Epithelial cell of esophagus (primary cell): ENCODE data around the gene DMRTA1.
"Not testable (repeated sequence)": the region's sequence is repeated elsewhere in the genome, so short reads cannot be mapped to it uniquely, and the experiment has no call there.

Experiments used
- DNase-seq: peaks from one replicate; pipeline ENCODE4 v3.0.0; 2010; ENCODE audit warnings: low read depth
- H3K4me3 ChIP-seq: 2 replicates; pipeline ENCODE4 v1.5.1; 2011; ENCODE audit warnings: mild to moderate bottlenecking, low read length, control low read depth
- TF ChIP-seq, protein P1 (sequence below): IDR thresholded peaks from 2 replicates; pipeline ENCODE4 v1.5.1; 2011; ENCODE audit warnings: low read depth, mild to moderate bottlenecking, low read length, control low read depth, inconsistent platforms; ENCODE audit not compliant: insufficient read depth; ENCODE audit errors: missing control alignments

Gene DMRTA1

DNA sequence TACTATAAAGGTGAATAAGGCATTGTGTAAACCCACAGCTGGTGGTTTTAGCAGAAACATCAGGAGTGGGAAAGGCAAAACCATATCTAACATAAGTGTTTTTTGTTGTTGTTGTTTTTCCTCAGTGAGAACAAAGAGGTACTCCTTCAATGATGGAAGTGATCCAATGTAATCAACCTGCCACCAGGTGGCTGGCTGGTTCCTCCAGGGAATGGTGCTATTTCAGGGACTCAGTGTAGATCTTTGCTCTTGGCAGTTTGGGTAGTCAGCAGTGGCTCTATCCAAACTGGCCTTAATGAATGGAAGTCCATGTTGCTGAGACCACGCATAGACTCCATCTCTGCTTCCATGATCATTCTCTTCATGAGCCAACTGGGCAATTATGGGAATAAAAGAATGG is 10.8 kb downstream of the DMRTA1 start:
- TF ChIP-seq, protein P1, sequence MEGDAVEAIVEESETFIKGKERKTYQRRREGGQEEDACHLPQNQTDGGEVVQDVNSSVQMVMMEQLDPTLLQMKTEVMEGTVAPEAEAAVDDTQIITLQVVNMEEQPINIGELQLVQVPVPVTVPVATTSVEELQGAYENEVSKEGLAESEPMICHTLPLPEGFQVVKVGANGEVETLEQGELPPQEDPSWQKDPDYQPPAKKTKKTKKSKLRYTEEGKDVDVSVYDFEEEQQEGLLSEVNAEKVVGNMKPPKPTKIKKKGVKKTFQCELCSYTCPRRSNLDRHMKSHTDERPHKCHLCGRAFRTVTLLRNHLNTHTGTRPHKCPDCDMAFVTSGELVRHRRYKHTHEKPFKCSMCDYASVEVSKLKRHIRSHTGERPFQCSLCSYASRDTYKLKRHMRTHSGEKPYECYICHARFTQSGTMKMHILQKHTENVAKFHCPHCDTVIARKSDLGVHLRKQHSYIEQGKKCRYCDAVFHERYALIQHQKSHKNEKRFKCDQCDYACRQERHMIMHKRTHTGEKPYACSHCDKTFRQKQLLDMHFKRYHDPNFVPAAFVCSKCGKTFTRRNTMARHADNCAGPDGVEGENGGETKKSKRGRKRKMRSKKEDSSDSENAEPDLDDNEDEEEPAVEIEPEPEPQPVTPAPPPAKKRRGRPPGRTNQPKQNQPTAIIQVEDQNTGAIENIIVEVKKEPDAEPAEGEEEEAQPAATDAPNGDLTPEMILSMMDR, result peak; percentile 40

DNA sequence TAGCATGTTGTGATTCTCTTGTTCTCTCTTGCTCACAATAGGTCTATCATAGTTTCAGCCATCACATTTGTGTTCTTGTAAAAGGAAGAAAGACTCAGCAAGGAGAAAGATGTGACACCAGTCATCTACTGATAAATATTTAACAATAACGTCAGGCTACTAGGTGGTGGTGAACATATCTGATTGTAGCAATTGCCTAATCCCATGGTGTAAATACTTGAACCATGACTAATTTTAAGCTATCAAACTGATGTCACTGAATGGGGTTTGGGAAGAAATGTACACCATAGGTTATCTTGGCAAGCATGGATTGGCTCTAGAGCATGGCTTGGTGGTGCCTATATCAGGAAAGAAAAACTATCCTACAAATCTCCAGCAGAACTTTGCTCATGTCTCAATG is 16.6 kb downstream of the DMRTA1 start:
- peak; percentile 25 for DNase-seq
- TF ChIP-seq, protein P1, result no peak
- H3K4me3 ChIP-seq, result no peak overlapping the region

More for the DNA sequence above, 10.8 kb downstream of the DMRTA1 start:
- H3K4me3 ChIP-seq, result no peak overlapping the region
- peak; percentile 5 for DNase-seq

DNA sequence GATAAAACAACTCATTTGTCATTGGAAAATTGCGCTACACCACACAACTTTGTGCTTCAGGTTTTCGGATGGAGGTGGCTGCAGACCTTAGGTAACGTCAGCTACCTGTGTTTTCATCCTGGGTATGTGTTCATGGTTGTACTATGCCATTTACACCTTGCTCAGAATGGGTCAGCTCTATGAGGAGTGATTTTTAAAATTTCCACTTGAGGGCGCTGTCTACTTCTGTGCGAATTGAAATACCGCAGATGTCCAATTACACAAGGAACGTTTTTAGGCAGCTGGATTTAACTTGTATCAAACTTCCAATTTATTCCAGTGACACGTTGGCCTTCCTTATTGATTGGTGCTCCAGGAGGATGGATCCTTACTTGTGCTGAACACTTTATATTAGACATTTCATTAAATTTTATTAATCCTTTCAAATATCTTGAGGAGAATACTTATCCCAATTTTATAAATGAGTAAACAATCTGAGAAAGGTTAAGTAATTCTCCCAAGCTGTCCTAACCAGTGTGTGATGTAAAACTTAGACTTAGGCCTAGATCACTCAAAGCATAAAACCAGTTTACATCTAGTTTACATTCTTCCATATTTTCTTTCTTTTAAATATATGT is 23.4 kb downstream of the DMRTA1 start:
- H3K4me3 ChIP-seq, result no peak overlapping the region
- DNase-seq, result peak; percentile 64
- TF ChIP-seq, protein P1, result peak; percentile 83

DNA sequence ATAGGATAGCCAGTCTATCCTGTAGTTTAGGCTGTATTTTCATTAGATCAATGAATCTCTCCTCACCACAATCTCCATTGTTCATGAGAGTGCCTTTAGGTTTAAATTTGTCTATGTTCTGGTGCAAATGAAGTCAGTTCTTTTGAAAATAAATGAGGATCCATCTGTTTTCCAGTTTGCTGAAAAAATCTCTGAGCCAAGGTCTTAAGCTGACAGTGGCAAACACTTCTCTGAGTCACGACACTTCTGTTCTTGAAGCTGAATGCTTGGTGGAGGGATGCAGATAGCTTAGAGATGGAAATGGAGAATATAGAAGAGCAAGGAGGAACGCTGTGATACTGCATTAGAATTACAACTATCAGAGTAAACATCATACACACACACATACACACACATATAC is 34.9 kb downstream of the DMRTA1 start:
- TF ChIP-seq, protein P1, result no peak
- DNase-seq, result no peak

DNA sequence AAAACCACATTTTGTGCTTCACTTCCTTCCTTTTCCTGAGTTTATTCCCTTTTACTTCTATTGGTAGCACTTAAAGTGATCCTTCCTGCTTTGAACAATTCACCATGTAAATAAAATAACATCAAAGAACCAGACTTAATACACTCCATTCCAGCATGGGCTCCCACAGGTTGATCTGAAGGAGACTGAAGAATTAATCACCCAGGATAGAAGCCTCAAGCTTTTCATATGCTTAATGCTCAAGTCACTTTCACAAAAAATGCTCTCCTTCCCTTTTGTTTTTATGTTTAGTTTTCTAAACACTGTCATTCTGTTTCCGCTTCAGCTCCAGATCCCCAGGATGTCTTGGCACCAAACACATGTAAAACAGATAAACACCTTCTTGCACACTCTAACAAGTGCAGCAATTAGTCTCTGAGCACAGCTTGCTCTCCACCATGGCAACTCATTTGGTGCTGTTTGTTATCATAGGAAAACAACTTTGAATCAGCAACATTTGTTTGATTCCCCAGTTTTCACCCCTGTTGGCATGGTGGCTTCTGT is 37.0 kb downstream of the DMRTA1 start:
- TF ChIP-seq, protein P1, result no peak
- no peak for DNase-seq
- H3K4me3 ChIP-seq, result no peak overlapping the region

More for the DNA sequence above, 34.9 kb downstream of the DMRTA1 start:
- H3K4me3 ChIP-seq, result no peak overlapping the region

DNA sequence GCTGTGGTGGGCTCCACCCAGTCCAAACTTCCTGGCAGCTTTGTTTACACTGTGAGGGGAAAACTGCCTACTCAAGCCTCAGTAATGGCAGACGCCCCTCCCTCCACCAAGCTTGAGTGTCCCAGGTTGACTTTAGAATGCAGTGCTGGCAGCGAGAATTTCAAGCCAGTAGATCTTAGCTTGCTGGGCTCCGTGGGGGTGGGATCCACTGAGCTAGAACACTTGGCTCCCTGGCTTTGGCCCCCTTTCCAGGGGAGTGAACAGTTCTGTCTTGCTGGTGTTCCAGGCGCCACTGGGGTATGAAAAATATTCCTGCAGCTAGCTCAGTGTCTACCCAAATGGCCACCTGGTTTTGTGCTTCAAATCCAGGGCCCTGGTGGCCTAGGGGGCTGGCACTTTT is 49.6 kb downstream of the DMRTA1 start:
- not testable (repeated sequence) for DNase-seq, H3K4me3 ChIP-seq
